ENCODE results near the gene GAL3ST1. TPM values are rescaled to one million over a fixed set of nuclear protein-coding genes. Genes with fewer than 3 reads are reported as not detected.

GAL3ST1 gene
- total and polyA plus RNA-seq, 2 of the 8 experiments (the other 6 are each of a cell fraction or from before 2014, with no cell fraction given), result 11.0 to 32.5 TPM

DNA sequence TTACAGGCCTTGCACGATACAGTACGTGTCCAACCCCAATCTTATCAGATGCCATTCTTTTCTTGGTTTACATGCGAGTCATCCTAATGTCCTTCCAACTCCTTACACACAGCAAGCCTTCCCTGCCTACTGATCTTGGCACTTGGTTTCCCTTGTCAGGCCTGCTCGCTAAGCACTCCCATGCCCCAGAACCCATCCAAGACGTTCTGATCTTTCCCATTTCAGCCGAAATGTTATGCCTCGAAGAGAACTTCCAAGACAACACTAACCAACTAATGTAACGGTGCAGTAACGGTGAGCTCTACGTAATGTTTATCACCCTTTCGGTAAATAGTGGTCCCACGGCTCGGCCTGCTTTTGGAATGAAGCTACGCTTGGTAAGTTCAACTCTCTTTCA, 16.7 kb upstream of the GAL3ST1 start:
- H3K4me3 ChIP-seq (ENCODE audit: extremely low read depth in 1 of 4, insufficient read depth in 2 of 4, low read depth in 3 of 4, low read length in 4 of 4), result peak overlapping the region; percentile 68 to 100 (median 94)
- H3K4me2 ChIP-seq (ENCODE audit: insufficient read depth in 1 of 2, low read depth in 2 of 2, low read length in 2 of 2), result peak overlapping the region; percentile 94 to 99
- WGBS, 2 experiments (ENCODE audit: extremely low coverage in 1 of 2, insufficient coverage in 1 of 2, insufficient read length in 1 of 2, insufficient replicate concordance in 2 of 2, low coverage in 1 of 2, low lambda C conversion rate in 2 of 2, missing lambda C conversion rate in 1 of 2), result 14% methylated on average over 14 of the region's 14 CpGs; no CpG with 5 or more reads in 1 of the 2 experiments
- peaks cover 2 to 7% of the 10 kb centered on the region in 2 experiments for H4K20me1 ChIP-seq (replicated peaks in 1 of 2; ENCODE audit: control insufficient read depth in 1 of 2, insufficient read depth in 2 of 2, low read length in 2 of 2)
- H2BK15ac ChIP-seq (ENCODE audit: low read length), result no peak overlapping the region
- H3K9me3 ChIP-seq (ENCODE audit: insufficient read depth in 2 of 2, low read depth in 1 of 2, low read length in 1 of 2), result no peaks in the 10 kb centered on the region
- no peak overlapping the region for H3K56ac ChIP-seq (replicated peaks; ENCODE audit: insufficient read length, low read depth, low read length)
- H3K4me1 ChIP-seq (replicated peaks in 1 of 4; ENCODE audit: control insufficient read depth in 3 of 4, insufficient read depth in 4 of 4, low read length in 3 of 4), result peaks cover 0 to 8% (median 1%) of the 10 kb centered on the region in 4 experiments; a peak in 2 of 7 replicates
- H3K79me1 ChIP-seq (ENCODE audit: low read depth, low read length), result peaks cover 3% of the 10 kb centered on the region; the same call in 1 of the 2 replicates
- H2BK5ac ChIP-seq (ENCODE audit: low read depth, low read length), result peak overlapping the region; percentile 88; the same call in 1 of the 2 replicates
- no peak overlapping the region for H2BK20ac ChIP-seq (ENCODE audit: low read length)
- H3K27ac ChIP-seq (ENCODE audit: low read depth, low read length), result peak overlapping the region; percentile 94
- peaks cover 18 to 24% of the 10 kb centered on the region in 2 experiments for H3K79me2 ChIP-seq (ENCODE audit: control insufficient read depth in 1 of 2, insufficient read depth in 2 of 2, low read length in 2 of 2)
- no peak overlapping the region for H4K8ac ChIP-seq (ENCODE audit: extremely low read depth, insufficient read depth, low read length)
- H3K36me3 ChIP-seq (ENCODE audit: control insufficient read depth in 2 of 4, insufficient read depth in 4 of 4, low read length in 3 of 4), result peaks cover 27 to 32% (median 28%) of the 10 kb centered on the region in 4 experiments
- H3K4ac ChIP-seq (replicated peaks; ENCODE audit: insufficient read length, low read depth, low read length), result peak overlapping the region; percentile 7
- peak overlapping the region; percentile 20 for H4K91ac ChIP-seq (replicated peaks; ENCODE audit: insufficient read length, low read length)
- CTCF ChIA-PET (ENCODE audit: partially characterized antibody), result interaction anchor here (1.0 to 7.6 kb wide), 6 partner anchors 8 to 44 kb away, joined by 3 to 52 read pairs (median 4); partner anchors contain the start of genes SLC35E4 and TCN2
- FAIRE-seq, result no peak
- peaks cover 5% of the 10 kb centered on the region for H3K23me2 ChIP-seq (ENCODE audit: low read depth, low read length)
- DNase-seq (ENCODE audit: low read depth in 1 of 2, low spot score in 2 of 2), result no peak
- no peak overlapping the region for H2BK120ac ChIP-seq (replicated peaks; ENCODE audit: low read depth, low read length)
- H3K18ac ChIP-seq (ENCODE audit: extremely low read depth, low read length), result no peak overlapping the region
- H2BK12ac ChIP-seq (ENCODE audit: low read depth, low read length), result no peak overlapping the region
- POLR2A ChIA-PET (ENCODE audit: partially characterized antibody), result interaction anchor here (0.8 to 8.4 kb wide), 9 partner anchors 9 to 44 kb away, joined by 3 to 64 read pairs (median 5); partner anchors contain the start of genes GAL3ST1, SLC35E4 and TCN2
- peak overlapping the region; percentile 93 for H2AK5ac ChIP-seq (ENCODE audit: low read depth, low read length)
- H4K5ac ChIP-seq (ENCODE audit: insufficient read length, low read depth, low read length), result no peak overlapping the region
- H3K27me3 ChIP-seq (replicated peaks in 1 of 4; ENCODE audit: control insufficient read depth in 3 of 4, extremely low read depth in 1 of 4, insufficient read depth in 3 of 4, low read length in 3 of 4), result no peaks in the 10 kb centered on the region; a peak in 2 of 7 replicates
- H2AFZ ChIP-seq (ENCODE audit: low read length), result no peak overlapping the region
- peak overlapping the region; percentile 78 to 94 (median 85) for H3K9ac ChIP-seq (replicated peaks in 1 of 4; ENCODE audit: extremely low read depth in 1 of 4, low read depth in 3 of 4, low read length in 3 of 4)
- no peak overlapping the region for H3K14ac ChIP-seq (ENCODE audit: insufficient read length)
- H3K23ac ChIP-seq (ENCODE audit: insufficient read length), result no peak overlapping the region

Measured in H1 (cell line).